Right lung (tissue), 5 donors: ENCODE results near the gene CNOT6L. TPM values are rescaled to one million over a fixed set of nuclear protein-coding genes. Genes with fewer than 3 reads are reported as not detected.
A peak's percentile ranks its signal among the peaks of the same experiment; 100 is the strongest.
"Not testable (repeated sequence)": the region's sequence is repeated elsewhere in the genome, so short reads cannot be mapped to it uniquely, and the experiment has no call there.

Experiments
- DNase-seq, 2 donors: peaks; one replicate each; pipeline ENCODE4 v3.0.0-alpha.2; 2013
- polyA plus RNA-seq, 5 donors: library from polyadenylated mRNA; unstranded; fragments of 120-200 nt; gene quantifications; one replicate each; pipeline versions ENCODE4 v1.2.1 to v1.2.3, GENCODE V29; 2013; ENCODE audit warnings: inconsistent platforms in 1 of 5, low replicate concordance in 1 of 5; ENCODE audit not compliant: insufficient read length in 5 of 5, insufficient read depth in 1 of 5

CNOT6L gene
- polyA plus RNA-seq, 5 donors: 19.0 to 34.6 (median 33.1) TPM

- no peak for DNase-seq
These were observed 36.9 kb downstream of the CNOT6L start for GRCh38 chr4:77782102-77782835.

- DNase-seq: not testable (repeated sequence)
These were observed 38.4 kb downstream of the CNOT6L start for GRCh38 chr4:77780762-77781161.

GRCh38 chr4:77777135-77777807, 41.9 kb downstream of the CNOT6L start:
- no peak for DNase-seq

- no peak for DNase-seq
These were observed 42.7 kb downstream of the CNOT6L start for GRCh38 chr4:77776182-77777134.

GRCh38 chr4:77773101-77773500, 46.1 kb downstream of the CNOT6L start:
- DNase-seq: peak in 1 of 2 donors; percentile 31

- DNase-seq: no peak
These were observed 47.6 kb downstream of the CNOT6L start for GRCh38 chr4:77771566-77771965.

GRCh38 chr4:77765720-77766119, 53.4 kb downstream of the CNOT6L start:
- DNase-seq: no peak

GRCh38 chr4:77762531-77762930, 56.6 kb downstream of the CNOT6L start:
- DNase-seq: no peak

- DNase-seq: no peak
These were observed 57.6 kb downstream of the CNOT6L start for GRCh38 chr4:77761595-77761994.

GRCh38 chr4:77758804-77759203, 60.4 kb downstream of the CNOT6L start:
- DNase-seq: no peak

- no peak for DNase-seq
These were observed 67.4 kb downstream of the CNOT6L start for GRCh38 chr4:77751764-77752163.

- DNase-seq: no peak
These were observed 73.4 kb downstream of the CNOT6L start for GRCh38 chr4:77745792-77746191.

- DNase-seq: no peak
These were observed 77.1 kb downstream of the CNOT6L start for GRCh38 chr4:77742054-77742453.

GRCh38 chr4:77740480-77740879, 78.7 kb downstream of the CNOT6L start:
- DNase-seq: no peak

GRCh38 chr4:77734928-77735327, 84.2 kb downstream of the CNOT6L start:
- DNase-seq: no peak

GRCh38 chr4:77731656-77732055, 87.5 kb downstream of the CNOT6L start:
- DNase-seq: no peak

GRCh38 chr4:77728420-77728819, 90.7 kb downstream of the CNOT6L start:
- no peak for DNase-seq

- no peak for DNase-seq
These were observed 98.1 kb downstream of the CNOT6L start for GRCh38 chr4:77721073-77721472.

GRCh38 chr4:77718500-77718899, 100.7 kb downstream of the CNOT6L start:
- DNase-seq: not testable (repeated sequence)

GRCh38 chr4:77715414-77716290, 103.5 kb downstream of the CNOT6L start:
- DNase-seq: no peak

- DNase-seq: no peak
These were observed 104.7 kb downstream of the CNOT6L start for GRCh38 chr4:77714514-77714913.
